ENCODE results near the gene PDE3B.
"Not testable (repeated sequence)": the region's sequence is repeated elsewhere in the genome, so short reads cannot be mapped to it uniquely, and the experiment has no call there.

The PDE3B gene

DNA sequence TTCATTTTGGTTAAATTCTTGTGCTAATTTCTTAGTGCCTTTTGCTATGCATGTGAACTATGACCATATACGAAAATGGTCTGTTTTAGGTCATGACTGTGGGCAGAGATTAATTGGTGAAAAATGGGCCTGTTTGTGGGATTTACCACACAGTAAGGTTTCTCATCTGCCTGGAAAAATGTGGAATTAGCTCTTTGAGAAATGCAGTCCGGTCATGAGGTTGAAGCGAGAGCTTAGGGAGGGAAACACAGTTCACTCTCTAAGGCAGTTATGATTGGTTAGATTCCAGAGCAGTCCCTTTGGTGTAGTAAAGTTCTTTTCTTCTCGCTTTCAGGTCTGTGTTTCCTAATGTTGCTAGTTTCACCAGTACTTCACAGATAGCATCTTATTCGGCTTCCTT lies 1.2 kb upstream of the PDE3B start:
- no peak for DNase-seq

DNA sequence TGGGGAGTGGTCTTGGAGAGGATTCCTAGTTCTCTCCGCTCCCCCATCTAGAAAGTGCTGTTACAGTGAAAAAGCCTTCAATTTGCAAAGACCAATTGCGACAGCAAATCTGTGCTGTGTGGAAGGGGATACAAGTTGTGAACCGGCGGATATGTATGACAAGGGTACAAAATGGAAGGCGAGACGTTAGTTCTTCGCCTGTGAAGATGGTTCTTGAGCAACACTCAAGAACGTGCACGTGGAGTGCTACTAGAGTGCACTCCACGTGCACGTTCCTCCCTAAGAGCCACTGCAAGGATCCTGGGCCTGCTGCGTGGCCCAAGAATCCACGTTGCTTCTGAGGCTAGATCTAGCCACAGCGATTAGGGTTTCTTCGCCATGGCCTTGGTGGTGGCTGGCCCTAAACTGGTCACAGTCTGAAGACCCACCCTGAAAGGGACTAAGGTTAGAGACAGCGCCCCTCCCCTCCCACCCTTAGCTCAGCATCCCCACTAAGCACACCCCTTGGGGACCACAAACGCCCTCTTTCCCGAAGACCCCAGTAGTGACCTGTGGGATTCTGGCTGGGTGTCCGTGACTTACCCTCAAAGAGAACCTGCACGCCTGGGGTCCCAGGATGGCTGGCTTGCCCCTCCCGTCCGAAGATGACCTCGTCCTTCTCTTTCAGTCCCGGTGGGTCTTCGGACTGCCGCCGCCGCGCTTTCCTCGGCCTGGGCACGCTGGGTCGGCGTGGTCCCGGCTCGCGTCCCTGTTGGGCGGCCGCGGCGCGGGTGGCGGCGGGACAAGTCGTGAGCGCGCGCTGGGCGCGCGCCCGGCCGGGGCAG lies 519 bp upstream of the PDE3B start:
- no peak for DNase-seq

DNA sequence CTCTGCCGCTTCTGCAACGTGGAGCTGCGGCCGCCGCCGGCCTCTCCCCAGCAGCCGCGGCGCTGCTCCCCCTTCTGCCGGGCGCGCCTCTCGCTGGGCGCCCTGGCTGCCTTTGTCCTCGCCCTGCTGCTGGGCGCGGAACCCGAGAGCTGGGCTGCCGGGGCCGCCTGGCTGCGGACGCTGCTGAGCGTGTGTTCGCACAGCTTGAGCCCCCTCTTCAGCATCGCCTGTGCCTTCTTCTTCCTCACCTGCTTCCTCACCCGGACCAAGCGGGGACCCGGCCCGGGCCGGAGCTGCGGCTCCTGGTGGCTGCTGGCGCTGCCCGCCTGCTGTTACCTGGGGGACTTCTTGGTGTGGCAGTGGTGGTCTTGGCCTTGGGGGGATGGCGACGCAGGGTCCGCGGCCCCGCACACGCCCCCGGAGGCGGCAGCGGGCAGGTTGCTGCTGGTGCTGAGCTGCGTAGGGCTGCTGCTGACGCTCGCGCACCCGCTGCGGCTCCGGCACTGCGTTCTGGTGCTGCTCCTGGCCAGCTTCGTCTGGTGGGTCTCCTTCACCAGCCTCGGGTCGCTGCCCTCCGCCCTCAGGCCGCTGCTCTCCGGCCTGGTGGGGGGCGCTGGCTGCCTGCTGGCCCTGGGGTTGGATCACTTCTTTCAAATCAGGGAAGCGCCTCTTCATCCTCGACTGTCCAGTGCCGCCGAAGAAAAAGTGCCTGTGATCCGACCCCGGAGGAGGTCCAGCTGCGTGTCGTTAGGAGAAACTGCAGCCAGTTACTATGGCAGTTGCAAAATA lies 816 bp downstream of the PDE3B start:
- no peak for DNase-seq

DNA sequence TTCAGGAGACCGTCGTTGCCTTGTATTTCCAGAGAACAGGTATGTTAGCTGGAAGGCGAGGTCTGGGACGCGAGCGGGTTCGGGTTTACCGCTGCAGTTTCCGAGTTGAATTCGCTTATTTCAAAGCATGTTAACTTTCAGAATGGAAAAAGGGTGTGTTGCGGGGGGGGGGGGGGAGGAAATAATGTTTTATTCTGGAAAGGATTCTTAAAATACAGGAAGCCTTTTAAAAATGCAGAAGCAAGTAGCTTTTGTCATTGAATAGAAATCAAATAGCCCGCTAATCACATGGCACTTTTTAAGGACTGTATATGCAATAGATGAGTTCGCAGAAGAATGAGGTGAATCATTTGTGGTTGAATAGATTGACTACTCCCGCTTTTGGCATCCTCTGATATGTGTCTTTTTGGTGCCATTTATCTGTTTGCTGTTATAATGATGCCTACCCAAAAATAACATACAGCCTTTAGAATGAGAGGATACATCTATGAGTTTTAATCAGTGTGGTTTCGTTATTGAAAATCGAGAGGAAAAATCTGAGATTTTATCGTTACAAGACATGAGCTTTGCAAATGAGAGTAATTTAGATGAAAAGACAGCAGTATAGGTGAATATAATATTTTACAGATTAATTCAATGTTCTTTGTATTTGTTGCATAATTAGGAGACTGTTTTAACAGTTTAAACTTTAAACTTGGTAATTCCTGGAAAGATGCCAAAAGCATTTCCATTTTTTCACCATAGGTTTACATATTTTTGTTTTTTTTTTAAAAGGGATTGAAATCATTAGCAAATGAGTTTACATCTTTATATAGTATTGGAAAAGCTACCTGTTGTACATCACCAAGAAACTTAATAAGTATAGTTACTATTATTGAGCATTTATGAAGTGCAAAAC lies 1.7 kb downstream of the PDE3B start:
- no peak for DNase-seq

DNA sequence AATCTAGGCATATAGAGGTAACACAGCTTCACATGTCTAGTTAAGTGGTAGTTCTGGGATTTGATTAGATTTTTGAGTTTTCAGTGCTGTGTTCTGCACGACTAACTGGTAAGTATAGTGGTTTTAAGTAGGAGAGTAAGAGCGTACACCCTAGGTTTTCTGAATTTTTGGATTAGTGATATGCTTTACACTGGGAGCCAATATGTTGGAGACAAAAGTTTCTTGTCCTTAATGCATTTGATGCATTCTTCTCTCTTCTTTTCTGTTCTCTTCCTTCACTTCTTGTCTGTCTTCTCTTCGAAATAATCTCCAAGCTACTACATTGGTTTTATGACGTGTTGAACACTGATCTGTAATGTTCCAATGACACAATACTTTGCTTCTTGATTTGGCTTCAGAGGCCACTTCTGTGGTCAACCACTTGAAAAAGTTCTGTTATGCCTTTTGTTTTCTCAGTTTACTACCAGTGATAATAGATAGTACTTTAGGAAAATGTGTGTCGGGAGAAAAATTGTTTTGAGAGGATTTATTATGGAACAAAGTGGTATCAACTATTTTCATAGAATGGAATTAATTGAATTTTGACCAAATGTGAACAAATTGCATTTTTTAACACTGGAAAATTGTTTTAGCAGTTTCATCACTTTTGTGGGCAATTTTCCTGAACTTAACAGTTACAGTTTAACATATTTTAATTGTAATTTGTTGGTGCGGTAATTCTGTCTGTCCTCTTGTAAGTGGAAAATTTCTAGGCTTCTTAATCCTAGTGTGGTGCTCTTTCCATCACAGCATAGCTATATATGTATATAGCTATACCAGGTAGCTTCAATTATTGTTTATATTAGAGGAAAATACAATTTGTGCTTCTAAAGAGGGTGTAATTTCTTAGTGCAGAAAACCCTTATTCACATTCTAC lies 2.6 kb downstream of the PDE3B start:
- no peak for DNase-seq

DNA sequence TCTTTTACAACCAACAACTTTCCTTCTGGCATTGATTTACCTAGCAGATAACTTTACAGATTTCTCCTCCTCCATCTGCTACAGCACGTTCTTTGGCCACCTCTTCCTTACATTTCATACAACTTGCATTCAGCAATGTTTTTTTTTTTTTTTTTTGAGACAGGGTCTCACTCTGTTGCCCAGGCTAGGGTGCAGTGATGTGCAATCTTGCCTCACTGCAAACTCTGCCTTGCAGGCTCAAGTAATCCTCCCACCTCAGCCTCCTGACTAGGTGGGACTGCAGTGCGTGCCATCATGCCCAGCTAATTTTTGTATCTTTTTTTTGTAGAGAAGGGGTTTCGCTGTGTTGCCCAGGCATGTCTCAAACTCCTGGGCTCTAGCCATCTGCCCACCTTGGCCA lies 6.5 kb downstream of the PDE3B start:
- DNase-seq: no peak

DNA sequence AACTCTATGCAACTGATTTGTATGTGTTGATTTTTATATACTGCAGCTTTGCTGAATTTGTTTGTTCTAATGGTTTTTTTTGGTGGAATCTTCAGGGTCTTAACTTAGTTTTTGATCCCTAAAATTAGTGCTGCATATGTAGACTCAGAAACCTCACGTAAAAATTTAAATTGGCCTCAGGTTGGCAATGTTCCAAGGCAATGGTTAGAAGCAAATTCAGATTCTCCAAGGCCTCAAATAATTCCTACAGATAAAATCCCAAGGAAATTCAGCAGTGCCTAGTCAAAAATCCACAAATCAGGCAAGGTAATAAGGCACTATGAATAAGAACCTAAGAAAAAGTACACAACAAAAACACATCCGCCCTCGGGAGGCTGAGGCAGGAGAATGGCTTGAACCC lies 9.5 kb downstream of the PDE3B start:
- DNase-seq: no peak

DNA sequence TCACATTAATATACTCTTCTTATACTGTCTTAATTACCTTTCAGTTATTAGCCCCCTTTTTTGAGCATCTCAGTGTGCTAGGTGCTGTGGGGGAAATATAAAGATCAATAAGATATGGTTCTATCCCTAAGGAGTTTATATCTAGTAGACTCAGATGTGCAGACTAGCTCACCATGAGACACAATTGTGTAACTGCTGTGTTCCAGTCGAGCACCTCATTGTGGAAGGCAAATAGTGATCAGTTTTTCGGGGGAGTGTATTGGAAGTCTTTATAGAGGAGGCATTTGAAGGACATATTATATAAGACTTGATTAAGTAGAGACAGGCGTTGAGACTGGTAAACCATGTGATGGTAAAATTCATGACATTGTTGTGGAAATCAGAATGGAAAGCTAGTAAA lies 11.8 kb downstream of the PDE3B start:
- no peak for DNase-seq

DNA sequence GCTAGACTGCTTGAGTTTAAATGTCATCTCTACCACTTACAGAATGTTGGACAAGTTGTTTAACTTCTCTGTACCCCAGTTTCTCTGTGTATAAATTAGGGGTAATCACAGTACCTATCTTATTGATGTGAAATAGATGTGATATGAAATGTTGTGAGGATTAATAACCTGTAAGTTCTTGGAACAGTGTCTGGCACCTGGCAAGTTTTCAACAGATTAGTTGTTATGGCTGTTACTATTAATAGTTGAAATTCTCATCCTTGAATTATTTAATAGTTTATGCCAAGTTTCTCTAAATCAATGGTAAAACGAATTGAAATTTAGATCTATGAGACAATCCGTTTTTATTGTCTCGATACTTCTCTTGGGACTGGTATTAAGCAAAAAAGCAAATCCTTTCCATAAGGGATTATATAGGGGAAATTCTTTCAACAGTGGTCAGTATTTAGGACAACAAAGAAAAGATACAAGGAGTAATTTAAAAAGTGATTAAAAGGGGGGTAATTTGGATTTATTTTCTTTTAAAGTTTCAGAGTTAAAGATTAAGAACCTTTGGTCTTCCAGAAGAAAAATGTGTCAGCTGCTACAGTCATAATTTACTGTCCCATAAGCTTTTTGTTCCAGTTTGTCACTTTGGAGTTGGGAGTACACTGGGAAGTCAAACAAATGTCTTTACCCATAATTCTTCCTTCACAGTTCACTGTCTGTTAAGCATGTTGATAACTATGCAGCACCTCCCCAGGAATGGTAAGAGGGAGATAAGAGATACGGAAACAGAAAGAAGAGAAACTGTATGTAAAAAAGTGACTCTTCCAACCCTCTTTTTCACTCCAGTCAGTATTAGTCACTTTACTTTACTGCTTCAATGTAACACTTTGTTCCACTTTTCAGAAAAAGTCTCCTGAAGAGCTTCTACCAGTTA lies 13.2 kb downstream of the PDE3B start:
- DNase-seq: no peak

DNA sequence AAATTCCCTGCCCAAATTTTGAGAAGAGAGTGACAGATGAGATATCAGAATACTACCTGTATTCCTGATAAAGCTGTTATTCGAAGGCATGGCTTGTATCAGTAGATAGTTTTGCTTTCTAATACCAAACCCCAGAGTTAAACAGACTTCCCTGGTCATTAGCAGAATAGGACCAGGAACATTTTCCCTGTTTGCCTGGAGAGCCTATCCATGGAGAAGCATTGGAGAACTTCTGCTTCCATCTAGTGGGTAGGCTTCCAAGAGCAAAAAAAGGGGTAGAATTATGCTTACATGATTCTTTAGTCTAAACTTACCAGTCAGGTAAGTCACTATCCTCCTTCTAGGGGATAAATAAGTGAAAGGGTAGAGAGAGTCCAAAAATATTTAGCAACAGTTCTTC lies 14.2 kb downstream of the PDE3B start:
- no peak for DNase-seq

DNA sequence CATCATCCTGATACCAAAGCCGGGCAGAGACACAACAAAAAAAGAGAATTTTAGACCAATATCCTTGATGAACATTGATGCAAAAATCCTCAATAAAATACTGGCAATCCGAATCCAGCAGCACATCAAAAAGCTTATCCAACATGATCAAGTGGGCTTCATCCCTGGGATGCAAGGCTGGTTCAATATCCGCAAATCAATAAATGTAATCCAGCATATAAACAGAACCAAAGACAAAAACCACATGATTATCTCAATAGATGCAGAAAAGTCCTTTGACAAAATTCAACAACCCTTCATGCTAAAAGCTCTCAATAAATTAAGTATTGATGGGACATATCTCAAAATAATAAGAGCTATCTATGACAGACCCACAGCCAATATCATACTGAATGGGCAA lies 21.3 kb downstream of the PDE3B start:
- not testable (repeated sequence) for DNase-seq

DNA sequence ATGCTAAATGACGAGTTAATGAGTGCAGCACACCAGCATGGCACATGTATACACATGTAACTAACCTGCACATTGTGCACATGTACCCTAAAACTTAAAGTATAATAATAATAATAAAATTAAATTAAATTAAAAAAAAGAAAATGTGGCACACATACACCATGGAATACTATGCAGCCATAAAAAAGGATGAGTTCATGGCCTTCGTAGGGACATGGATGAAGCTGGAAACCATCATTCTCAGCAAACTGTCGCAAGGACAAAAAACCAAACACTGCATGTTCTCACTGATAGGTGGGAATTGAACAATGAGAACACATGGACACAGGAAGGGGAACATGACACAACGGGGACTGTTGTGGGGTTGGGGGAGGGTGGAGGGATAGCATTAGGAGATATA lies 23.7 kb downstream of the PDE3B start:
- DNase-seq: not testable (repeated sequence)

DNA sequence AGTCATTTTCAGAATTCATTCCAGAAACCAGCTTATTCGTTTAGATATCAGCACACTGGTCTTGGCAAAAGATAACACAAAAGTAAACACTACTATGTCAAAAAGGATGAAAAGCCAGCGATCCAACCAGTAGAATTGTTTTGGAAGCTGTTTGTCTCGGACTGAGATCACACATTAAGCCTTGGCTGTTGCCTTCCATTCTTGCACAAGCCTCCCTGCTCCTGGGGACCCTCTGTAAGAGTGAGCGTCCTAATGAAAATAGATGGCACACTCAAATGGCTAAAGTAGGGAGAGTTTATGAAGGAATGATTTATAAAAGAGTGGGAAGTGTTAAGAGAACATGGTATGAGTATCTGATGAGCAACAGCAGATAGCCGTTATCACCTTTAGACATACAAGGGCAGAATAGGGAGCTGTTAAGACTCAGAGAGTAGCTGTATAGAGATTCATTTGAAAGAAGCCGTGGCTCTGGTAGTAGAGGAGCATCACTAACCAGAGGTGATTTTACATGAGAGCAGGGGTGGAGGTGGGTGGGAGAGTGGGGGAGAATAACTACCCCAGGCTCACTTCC lies 25.2 kb downstream of the PDE3B start:
- DNase-seq: no peak

DNA sequence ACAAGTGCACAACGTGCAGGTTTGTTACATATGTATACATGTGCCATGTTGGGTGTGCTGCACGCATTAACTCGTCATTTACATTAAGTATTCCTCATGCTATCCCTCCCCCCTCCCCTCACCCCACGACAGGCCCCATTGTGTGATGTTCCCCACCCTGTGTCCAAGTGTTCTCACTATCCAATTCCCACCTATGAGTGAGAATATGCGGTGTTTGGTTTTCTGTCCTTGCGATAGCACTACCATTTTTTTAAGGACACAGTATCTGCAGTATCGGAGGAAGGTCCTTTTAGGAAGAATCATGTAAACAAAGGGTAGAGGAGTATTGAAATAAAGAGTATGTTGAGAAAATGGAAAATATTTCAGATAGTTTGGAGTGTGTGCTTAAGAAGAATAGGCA lies 25.9 kb downstream of the PDE3B start:
- DNase-seq: no peak

DNA sequence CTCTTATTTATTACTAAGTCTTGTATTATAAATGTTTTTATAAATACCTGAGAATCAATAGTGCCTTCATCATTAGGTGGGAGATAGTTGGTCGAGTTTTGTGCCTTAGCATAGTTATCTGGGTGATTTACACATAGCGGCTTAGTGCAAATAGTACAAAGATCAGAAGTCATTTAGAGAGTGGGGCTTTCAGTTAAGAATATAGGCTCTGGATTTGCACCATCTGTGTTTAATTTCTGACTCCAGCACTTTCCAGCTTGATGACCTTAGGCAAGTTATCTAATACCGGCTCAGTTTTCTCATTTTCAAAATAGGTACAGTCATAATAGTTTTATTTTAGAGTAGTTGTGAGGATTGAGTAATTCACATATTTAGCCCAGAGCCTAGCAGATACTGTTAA lies 26.4 kb downstream of the PDE3B start:
- no peak for DNase-seq

DNA sequence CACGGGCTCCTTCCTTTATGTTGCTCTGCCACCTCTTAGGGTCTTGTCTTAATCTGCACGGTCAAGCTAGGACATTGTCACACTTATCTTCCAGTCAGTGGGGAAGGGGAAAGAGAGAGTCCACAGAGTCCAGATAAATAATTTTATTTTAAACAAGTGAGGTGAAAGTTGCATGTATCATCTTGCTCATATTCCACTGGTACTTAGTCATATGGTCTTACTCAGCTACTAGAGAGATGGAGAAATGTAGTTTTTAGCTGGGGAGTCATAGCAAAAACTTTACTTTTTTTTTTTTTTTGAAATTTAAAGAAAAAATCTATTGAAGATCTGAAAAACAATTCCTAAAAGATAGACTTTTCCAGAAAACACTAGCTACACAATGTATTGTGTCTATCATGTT lies 29.0 kb downstream of the PDE3B start:
- DNase-seq: no peak

DNA sequence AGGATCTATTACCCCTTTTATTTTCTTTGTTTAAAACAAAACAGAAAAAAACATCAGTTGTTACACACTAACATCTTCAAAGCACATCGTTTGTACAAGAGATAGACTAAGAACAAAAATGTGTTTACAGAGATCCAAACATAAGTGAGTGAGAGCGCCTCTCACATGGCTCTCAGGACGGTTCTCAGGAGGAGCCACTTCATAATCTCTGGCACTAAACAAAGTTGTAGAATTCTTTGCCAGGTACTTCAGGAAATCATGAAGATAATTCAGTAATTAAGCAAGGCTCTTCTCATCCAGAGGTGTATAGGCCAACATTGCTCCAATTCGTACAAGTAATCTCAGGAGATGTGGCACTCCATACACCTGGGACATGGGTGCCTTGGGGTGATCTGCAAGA lies 29.8 kb downstream of the PDE3B start:
- no peak for DNase-seq

DNA sequence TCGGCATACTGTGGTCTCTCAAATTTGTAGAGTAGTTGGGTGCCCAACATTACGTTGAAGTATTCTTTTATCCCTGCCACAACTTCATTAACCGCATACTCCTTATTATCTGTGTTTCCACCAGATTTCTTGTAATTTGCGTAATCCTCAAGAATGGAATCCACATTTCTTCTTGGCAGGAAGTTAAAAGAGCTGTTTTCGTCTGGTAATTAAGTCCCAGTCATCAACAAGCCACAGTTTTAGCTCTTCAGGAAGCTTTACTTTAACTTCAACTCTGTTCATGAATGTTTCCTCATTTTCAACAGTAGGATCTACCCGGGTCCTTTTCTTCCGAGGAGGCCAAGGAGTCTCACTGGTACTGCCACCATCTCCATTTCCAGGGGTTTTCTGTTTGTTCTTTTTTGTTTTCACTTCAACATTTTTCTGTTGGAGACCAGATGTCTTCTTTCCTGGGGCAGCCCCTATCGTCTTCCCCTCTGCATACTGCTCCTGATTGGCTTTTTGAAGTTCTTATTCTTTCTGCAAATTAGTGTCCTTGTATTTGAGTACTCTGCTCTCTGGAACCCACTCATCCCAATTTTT lies 30.3 kb downstream of the PDE3B start:
- DNase-seq: no peak

DNA sequence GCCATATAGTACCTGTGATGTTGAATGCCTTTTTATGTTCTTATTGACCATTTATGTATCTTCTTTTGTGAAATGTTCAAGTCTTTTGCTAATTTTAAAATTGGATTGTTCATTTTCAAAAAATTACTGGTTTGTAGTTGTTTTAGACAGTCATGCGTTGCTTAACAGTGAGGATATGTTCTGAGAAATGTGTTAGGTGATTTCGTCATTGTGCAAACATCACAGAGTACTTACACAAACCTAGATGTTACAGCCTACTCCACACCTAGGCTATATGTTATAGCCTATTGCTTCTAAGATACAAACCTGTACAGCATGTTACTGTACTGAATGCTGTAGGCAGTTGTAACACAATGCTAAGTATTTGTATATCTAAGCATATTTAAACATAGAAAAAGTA lies 32.5 kb downstream of the PDE3B start:
- DNase-seq: no peak

DNA sequence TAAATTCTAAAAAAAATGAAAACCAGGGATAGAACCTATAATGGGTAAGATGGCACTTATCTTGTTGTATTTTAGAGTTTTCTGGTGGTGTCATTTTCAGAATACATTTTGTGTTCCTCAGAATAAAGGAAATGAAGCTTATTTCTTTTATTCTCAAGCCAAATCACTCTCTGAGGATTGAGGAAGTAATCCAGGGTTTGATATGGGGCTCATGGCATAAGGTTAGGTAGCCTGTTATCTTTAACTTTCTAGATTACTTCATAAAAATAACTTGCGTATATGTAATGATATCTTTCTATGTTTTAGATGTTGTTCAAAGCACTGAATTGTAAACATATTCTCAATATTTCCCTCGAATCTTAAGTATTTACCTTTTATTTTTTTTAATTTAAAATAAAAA lies 33.5 kb downstream of the PDE3B start:
- no peak for DNase-seq
